HEK293T (cell line): ENCODE results near the gene KCNQ1OT1.
A peak's percentile ranks its signal among the peaks of the same experiment; 100 is the strongest.

Experiments used
- CTCF ChIA-PET: fragments of 350-600 bp; formaldehyde crosslinking; extraction: SDS; loops from one replicate; lab custom pipeline; 2021; ENCODE audit warnings: antibody characterized with exemption, inconsistent platforms; lab: Yijun Ruan, JAX
- POLR2A ChIA-PET: fragments of 350-600 bp; formaldehyde crosslinking; extraction: SDS; loops from one replicate; lab custom pipeline; 2020; ENCODE audit warnings: antibody characterized with exemption, inconsistent platforms; lab: Yijun Ruan, JAX
- DNase-seq: peaks from one replicate; pipeline ENCODE4 v3.0.0; 2012; ENCODE audit warnings: mixed read lengths; ENCODE audit errors: extremely low spot score
- ARNT ChIP-seq: fragments of 450-650 bp; IDR thresholded peaks from 2 replicates; pipeline ENCODE4 v1.6.1; 2017; ENCODE audit warnings: mild to moderate bottlenecking
- BHLHE40 ChIP-seq: fragments of 450-650 bp; IDR thresholded peaks from 2 replicates; pipeline ENCODE4 v1.6.1; 2016; ENCODE audit warnings: mild to moderate bottlenecking, moderate library complexity, borderline replicate concordance
- CTBP1 ChIP-seq: fragments of 450-650 bp; IDR thresholded peaks from 2 replicates; pipeline ENCODE4 v1.6.1; 2016; ENCODE audit warnings: borderline replicate concordance
- ELF4 ChIP-seq: fragments of 450-650 bp; IDR thresholded peaks from 2 replicates; pipeline ENCODE4 v1.6.1; 2017; ENCODE audit warnings: antibody characterized with exemption
- FOXA1 ChIP-seq: fragments of 450-650 bp; IDR thresholded peaks from 2 replicates; pipeline ENCODE4 v1.6.1; 2016; ENCODE audit warnings: mild to moderate bottlenecking
- FOXK2 ChIP-seq: fragments of 450-650 bp; IDR thresholded peaks from 2 replicates; pipeline ENCODE4 v1.6.1; 2016; ENCODE audit warnings: mild to moderate bottlenecking
- FOXM1 ChIP-seq: fragments of 450-650 bp; IDR thresholded peaks from 2 replicates; pipeline ENCODE4 v1.6.1; 2017; ENCODE audit warnings: mild to moderate bottlenecking, borderline replicate concordance
- HDGF ChIP-seq: fragments of 450-650 bp; IDR thresholded peaks from 2 replicates; pipeline ENCODE4 v1.6.1; 2017; ENCODE audit warnings: antibody characterized with exemption, borderline replicate concordance
- L3MBTL2 ChIP-seq: fragments of 450-650 bp; conservative IDR thresholded peaks from 2 replicates; pipeline ENCODE4 v1.6.1; 2016; ENCODE audit warnings: mild to moderate bottlenecking
- LEF1 ChIP-seq: fragments of 450-650 bp; IDR thresholded peaks from 2 replicates; pipeline ENCODE4 v1.6.1; 2017; ENCODE audit warnings: mild to moderate bottlenecking, borderline replicate concordance
- NFRKB ChIP-seq: fragments of 450-650 bp; IDR thresholded peaks from 2 replicates; pipeline ENCODE4 v1.6.1; 2016; ENCODE audit warnings: mild to moderate bottlenecking, moderate library complexity
- PKNOX1 ChIP-seq: fragments of 450-650 bp; IDR thresholded peaks from 2 replicates; pipeline ENCODE4 v1.6.1; 2016
- SP1 ChIP-seq: fragments of 450-650 bp; IDR thresholded peaks from 2 replicates; pipeline ENCODE4 v1.6.1; 2017
- SUZ12 ChIP-seq: fragments of 450-650 bp; IDR thresholded peaks from 2 replicates; pipeline ENCODE4 v1.6.1; 2016; ENCODE audit warnings: mild to moderate bottlenecking
- TARDBP ChIP-seq: fragments of 450-650 bp; IDR thresholded peaks from 2 replicates; pipeline ENCODE4 v1.6.1; 2016
- ZNF384 ChIP-seq: fragments of 450-650 bp; IDR thresholded peaks from 2 replicates; pipeline ENCODE4 v1.6.1; 2016

Gene KCNQ1OT1

DNA sequence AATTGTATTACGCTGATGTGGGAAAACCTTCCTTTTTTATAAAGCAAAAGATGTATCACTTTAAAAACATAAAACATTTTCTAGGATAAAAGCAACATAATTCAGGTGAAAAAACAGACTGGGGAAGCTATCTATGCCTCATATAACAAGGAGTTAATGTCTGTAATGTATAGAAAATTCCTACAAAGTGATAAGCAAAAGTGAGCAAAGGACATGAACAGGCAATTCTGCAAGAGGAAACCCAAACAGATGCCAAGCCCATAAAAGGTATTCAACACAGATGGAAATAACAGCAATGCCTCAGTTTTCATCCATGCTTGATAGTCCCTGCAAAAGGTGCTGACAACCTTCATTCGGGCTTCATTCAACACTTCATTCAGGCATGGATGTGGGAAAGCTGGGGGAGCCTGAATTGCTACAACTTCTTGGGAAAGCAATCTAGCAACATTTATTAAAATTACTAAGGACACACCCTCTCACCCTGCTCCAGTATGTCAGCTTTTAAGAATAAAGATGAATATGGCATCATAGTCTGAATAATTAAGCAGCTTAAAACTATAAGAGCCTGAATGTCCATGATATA, 39.3 kb downstream of the KCNQ1OT1 start:
- ChIA-PET POLR2A (no interaction called here), CTCF (no interaction called here)
- TF ChIP-seq CTBP1 (no peak), ZNF384 (no peak), PKNOX1 (no peak), ELF4 (no peak)
- no peak for DNase-seq

GRCh38 chr11:2657697-2658284, 42.0 kb downstream of the KCNQ1OT1 start:
- DNase-seq: no peak
- ChIA-PET POLR2A (no interaction called here), CTCF (no interaction called here)
- no peak for TF ChIP-seq L3MBTL2
- TF ChIP-seq LEF1: no peak
- TF ChIP-seq HDGF: no peak
- no peak for TF ChIP-seq PKNOX1
- no peak for TF ChIP-seq ARNT
- TF ChIP-seq TARDBP: no peak
- no peak for TF ChIP-seq CTBP1
- TF ChIP-seq SUZ12: no peak
- no peak for TF ChIP-seq FOXK2
- TF ChIP-seq SP1: no peak
- TF ChIP-seq FOXA1: no peak
- TF ChIP-seq ZNF384: no peak
- TF ChIP-seq ELF4: no peak
- TF ChIP-seq BHLHE40: no peak

DNA sequence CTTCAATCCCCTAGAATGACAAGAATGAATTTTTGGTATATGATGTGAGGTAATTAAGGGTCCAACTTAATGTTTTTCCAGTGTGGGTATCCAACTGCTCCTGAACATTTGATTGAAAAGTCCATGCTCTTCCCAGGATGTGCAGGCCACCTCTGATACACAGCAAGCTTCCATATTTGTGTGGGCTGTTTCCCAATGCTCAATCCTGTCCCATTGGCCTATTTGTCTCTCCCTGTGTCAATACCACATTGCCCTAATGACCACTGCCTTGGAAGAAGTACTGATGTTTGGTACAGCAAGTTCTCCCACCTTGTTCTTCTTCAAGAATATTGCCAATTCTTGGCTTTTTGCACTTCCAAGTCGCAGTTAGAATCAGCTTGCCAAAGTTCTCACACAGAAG, 42.9 kb downstream of the KCNQ1OT1 start:
- TF ChIP-seq ZNF384 (no peak), ELF4 (no peak), SP1 (no peak), HDGF (no peak), BHLHE40 (no peak), TARDBP (no peak), SUZ12 (no peak), FOXM1 (no peak)
- POLR2A ChIA-PET: no interaction called here
- CTCF ChIA-PET: no interaction called here
- no peak for DNase-seq

- TF ChIP-seq FOXK2: no peak
- no peak for TF ChIP-seq ZNF384
- no peak for TF ChIP-seq NFRKB
- TF ChIP-seq HDGF: no peak
- no peak for TF ChIP-seq SUZ12
- no peak for TF ChIP-seq FOXM1
- TF ChIP-seq BHLHE40: no peak
- no peak for TF ChIP-seq ELF4
- no peak for TF ChIP-seq L3MBTL2
- no peak for TF ChIP-seq FOXA1
- no peak for TF ChIP-seq LEF1
- TF ChIP-seq CTBP1: no peak
- TF ChIP-seq SP1: no peak
- no peak for TF ChIP-seq PKNOX1
- TF ChIP-seq TARDBP: no peak
- no peak for TF ChIP-seq ARNT
- peak; percentile 2 for DNase-seq
- CTCF ChIA-PET: no interaction called here
- POLR2A ChIA-PET: no interaction called here
Observed at GRCh38 chr11:2655834-2656622, 43.8 kb downstream of the KCNQ1OT1 start.

GRCh38 chr11:2655016-2655719, 44.6 kb downstream of the KCNQ1OT1 start:
- ChIA-PET POLR2A (no interaction called here), CTCF (no interaction called here)
- peak; percentile 3 for DNase-seq
- no peak for TF ChIP-seq ZNF384
- no peak for TF ChIP-seq PKNOX1
- TF ChIP-seq TARDBP: no peak
- TF ChIP-seq SP1: no peak
- no peak for TF ChIP-seq HDGF
- TF ChIP-seq NFRKB: no peak
- TF ChIP-seq FOXK2: no peak
- TF ChIP-seq ELF4: no peak
- TF ChIP-seq L3MBTL2: no peak
- no peak for TF ChIP-seq ARNT
- no peak for TF ChIP-seq CTBP1
- TF ChIP-seq SUZ12: no peak
- no peak for TF ChIP-seq BHLHE40
- TF ChIP-seq LEF1: no peak
- no peak for TF ChIP-seq FOXM1
- TF ChIP-seq FOXA1: no peak
